HG02642 (cell line): ENCODE results near the gene FBN2.
A peak's percentile ranks its signal among the peaks of the same experiment; 100 is the strongest.

Source experiments
- ATAC-seq: cut with Tn5 transposase; IDR thresholded peaks from one replicate; pipeline ENCODE4 v1.9.1; 2021; ENCODE audit warnings: mild to moderate bottlenecking; ENCODE audit not compliant: unreplicated experiment, poor library complexity

FBN2 gene

DNA sequence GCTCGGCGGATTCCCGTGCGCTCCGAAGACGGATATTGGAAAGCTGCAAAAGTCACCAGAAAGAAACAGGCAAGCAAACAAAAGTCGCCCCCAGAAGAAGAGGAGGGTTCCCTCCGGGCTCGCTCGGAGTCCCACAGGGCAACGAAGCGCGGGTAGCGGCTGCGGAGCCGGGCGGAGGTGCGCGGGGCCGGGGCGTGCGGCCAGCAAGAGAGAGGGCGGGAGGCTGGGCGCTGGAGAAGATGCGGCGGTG, at the start of gene FBN2:
Gene FBN2 (minus strand): TSS at position 246 of the 250 bp plus-strand sequence. CDS start 642 bp downstream, outside the sequence.
- ATAC-seq: no peak

DNA sequence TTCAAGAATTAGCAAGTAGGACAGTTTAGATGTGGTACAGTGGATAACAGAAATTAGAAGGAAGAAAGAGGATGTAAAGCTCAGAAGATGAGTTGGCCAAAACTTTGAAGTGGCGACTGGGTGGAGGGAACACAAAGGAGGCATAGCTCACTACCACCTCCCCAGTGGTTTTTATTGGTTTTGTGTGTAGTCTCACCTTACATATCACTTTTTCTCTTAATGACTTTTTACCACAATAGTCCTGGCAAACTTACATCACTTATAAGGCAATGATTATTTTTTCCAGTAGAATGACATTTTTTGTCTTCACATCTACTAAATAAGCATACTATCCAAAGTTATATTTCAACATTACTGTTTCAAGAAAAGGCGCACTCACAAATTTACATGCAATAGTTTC, 49.2 kb upstream of the FBN2 start:
- ATAC-seq: no peak

DNA sequence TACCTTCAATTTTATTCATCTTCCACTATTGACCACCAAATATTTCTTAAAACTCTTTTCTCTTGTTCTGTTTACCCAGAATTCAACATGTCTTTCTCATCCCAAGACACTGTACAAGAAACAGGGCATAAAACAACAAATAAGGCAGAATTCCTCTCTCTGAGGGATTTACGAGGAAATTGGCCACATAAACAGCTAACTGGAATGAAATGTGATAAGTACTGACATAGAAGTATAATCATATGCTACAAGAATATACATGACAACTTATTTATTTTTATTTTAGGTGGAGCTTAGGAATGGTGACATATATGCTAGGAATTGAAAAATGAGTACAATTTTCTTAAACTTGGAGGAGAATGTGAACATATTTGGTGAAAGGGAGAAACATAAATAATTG, 48.8 kb upstream of the FBN2 start:
- ATAC-seq: no peak

DNA sequence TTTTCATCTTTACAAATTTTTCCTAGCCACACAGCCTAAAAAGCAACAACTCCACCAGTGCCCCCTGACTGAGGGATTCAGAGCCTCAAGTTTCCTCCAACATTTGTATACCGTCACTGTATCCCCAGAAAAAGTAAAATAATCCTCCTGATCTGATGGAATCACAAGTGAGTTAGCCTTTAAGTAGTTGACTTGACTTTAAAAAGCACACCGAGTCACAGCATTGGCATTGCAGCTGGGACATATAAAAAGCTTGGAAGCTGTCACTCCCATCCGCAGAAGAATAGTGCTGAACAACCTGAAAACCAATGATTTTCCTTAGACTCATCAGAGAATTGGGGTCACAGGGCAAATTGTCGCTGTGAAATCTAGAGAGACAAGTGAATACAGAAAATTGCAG, 41.6 kb upstream of the FBN2 start:
- ATAC-seq: no peak

DNA sequence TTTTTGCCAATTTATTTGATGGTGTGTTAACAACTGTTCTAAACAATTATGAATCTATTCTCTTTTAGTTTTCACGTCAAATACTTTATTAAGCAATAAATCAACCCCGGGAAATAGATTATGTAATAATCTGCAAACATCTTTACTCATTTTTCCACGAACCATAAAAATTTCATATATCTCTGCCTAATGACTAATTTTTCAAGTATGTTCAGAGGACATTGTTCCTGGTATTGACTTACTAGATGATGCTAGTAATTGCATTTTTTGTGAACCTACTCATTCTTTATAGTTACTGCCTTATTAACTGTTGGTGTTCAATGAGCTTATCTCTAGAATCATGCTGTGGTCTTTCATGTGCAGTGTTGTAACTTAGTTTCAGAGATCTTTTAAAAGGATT, 41.0 kb upstream of the FBN2 start:
- ATAC-seq: no peak

DNA sequence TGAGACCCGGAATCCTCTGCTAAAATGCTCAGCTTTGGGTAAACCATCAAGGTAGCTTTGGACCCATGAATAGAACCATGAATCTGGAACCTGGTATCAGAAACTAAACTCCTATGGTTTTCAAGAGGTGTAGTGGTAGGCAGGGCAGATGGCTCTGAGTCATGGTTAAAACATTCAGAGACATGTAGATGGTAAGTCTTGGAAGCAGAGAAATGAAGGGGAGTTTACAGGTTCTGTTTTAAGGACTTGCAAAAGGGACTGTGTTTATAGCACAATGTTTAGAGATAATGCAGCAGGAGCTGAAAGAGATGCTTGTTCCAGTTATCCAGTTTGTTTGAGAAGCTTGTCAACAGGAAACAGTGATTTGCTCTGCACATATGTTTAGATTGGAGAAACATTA, 36.0 kb upstream of the FBN2 start:
- no peak for ATAC-seq

DNA sequence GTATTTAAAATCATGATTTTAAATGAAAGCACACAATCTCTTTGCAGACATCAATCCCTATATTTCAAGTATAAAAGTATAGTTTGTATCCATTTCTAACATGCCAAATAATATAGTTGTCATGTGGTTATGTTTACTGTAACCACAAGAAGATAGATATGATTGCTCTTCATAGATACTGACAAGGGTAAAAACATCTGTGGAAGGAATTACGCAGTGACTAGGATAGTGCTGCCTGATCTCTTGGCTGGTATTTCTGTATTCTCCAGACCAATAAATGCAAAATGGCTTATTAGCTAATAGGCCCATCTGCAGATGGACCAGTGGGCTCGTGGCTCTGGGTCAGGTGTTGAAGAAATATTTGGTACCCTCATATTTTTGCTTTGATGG, 34.9 kb upstream of the FBN2 start:
- no peak for ATAC-seq

DNA sequence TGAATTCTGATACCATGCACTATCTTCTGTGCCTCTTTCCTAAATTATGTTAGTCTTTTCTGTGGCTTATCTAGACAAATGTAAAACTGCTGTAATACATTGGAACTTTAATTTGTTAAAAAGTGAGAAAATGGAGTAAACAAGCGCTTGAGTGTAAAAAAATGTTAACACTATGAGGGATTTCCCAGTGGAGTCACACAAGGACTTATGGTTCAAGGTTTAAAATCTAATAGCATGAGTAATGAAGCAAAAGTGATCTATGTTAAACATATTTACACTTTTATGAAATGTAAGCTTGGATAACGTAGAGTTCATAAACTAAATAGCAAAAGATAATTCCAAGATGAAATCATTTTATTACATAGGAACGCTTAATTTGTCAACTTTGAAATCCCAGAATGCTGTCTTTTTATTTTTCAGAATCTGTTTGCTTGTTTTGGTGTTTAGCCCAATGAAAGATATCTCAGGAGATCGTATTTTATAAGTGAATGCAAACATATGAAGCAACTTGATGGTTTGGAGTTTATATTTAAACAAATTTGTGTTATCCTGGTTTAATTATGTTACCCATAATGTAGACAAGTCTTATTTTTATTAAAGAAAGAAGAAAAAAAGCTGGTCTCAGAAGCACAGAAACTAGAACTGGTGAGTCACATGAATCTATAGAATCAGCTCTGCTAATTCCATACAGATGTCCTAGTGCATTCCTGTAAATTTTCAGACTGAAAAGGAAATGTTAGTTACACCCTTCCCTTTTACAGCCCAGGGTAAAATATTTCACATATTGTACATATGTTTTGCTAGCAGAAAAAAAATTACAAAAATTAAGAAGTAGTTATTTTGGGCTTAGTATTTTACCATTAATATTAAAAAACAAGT, 34.2 kb upstream of the FBN2 start:
- ATAC-seq: no peak

DNA sequence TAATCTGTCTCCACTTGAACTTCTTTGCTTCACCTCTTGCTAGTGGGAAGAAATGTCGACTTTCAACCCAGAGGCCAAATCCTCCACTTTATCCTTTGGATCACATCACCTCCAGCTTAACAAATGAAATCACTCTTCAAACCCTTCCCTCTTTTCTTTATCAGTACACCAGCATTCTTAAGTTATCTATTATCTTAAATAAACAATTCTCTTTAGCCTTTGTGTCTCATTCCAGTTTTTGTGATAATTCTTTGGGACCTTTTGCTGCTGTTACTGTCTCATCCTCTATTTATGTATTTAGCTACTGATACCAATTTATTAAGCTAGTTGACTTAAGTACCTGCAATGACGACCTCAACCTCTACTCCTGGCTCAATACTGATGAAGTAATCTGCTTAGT, 28.1 kb upstream of the FBN2 start:
- ATAC-seq: no peak

DNA sequence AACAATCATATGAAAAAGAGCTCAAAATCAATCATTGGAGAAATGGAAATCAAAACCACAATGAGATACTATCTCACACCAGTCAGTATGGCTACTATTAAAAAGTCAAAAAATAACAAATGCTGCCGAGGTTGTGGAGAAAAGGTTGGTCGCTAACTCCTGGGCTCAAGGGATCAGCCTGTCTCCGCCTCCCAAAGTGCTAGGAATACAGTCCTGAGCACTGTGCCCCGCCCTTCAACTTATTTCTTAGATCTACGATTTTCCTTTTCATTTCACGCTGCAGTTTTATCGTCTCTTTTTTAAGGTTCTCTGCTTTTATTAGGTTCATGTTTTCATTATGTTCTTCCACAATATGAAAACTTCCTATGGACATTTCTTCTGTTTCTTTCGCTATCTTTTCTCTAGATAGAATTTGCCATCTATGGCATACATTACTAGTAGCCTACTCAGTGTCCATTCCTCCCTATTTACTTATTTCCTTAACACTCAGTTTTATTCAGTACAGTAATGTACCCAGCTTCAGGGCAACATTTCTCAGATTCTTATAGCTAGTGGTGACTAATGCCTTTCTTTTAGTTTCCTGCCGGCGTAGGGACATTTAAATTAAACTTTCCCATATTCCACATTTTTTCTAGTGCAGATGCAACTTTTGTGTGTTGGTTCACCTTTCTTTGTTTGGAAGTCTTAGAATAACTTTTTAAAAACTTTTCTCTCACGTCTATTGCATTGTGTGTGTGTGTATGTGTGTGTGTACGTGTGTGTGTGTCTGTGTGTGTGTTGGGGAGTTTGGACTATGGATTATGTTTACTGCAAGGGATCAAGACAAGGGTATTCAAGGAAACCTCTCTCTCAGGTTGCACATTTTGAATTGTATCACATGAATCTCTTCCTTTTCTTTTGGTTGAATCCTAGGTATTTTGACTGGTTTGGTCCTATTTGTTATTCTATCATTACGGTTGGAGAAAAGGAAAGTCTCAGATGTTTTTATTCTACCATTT, 21.6 kb upstream of the FBN2 start:
- ATAC-seq: no peak

DNA sequence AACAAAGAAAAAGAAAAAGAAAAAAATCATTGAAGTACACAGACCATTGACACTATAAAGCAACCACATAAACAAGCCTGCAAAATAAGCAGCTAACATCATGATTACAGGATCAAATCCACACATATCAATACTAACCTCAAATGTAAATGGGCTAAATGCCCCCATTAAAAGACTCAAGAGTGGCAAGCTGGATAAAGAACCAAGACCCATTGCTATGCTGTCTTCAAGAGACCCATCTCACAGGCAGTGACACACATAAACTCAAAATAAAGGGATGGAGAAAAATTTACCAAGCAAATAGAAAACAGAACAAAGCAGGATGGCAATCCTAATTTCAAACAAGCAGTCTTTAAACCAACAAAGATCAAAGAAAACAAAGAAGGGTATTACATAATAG, 15.7 kb upstream of the FBN2 start:
- no peak for ATAC-seq

DNA sequence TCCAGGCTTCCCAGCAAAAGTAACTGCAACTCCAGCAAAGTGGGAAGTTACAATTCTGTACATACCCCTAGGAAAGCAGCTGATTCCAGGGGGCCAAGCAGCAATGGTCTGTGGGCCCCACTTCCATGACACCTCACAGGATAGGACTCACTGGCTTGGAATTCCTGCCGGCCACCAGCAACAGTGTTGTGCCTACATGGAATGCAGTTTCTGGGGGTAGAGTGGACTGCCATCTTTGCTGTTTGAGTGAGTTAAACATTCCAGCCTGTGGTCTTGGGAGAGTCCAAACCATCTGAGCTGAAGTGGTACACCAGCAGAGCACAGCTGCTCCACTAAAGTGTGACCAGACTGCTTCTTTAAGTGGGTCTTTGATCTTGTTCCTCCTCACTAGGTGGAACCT, 13.4 kb upstream of the FBN2 start:
- no peak for ATAC-seq

DNA sequence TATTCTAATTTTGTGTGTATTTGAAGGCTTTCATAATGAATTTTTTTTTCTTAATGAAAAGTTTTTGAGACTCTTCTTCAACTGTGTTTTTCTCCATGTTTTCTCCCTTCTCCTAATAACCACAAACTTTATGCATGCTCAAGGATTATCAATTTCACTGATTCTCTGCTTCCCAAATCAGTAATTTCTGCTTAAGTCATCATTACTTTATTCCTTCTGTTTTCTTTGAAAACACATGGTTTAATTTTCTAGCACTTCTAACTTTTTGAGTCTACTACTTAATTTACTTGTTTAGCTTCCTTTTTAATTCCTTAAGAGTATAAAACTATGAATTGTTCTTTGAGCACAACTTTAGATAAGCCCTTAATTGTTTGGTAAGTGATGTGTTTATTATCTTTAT, 11.5 kb upstream of the FBN2 start:
- no peak for ATAC-seq

DNA sequence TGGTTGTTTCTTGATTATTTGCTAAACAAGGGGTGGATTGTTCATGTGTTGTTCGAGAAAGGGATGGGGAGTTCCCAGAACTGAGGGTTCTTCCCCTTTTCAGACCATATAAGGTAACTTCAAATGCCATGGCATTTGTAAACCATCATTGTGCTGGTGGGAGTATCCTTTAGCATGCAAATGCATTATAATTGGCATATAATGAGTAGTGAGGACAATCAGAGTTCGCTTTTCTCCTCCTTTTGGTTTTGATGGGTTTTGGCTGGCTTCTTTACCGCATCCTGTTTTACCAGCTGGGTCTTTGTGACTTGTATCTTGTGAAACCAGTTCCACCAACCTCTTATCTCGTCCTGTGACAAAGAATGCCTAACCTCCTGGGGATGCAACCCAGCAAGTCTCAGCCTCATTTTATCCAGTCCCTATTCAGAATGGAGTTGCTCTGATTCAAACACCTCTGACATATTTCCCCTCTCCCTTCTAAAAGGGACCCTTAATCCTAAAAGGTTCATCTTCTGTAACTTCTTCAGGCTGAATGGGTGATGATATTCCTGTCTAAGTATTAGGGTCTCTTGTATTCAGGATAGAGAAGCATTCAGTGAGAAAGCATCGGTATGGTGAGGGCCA, 8.7 kb upstream of the FBN2 start:
- ATAC-seq: no peak

DNA sequence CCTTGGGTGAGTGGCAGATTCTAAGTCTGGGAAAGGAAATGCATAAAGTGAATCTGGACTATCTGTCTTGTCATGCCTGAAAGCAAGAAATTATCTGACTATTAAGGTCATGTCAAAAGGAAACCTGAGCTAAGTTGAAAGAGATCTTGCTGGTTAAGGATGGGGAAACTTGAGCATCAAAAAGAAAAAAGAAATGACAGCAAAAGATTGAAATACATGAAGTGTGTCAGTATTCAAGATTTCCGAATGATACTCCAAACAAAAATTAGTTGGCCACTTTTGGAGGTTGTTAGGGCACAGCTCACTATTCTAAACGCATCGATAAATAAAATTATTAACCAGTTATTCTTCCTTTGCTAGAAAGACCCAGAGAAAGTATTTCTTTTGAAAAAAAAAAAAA, 3.3 kb upstream of the FBN2 start:
- no peak for ATAC-seq

DNA sequence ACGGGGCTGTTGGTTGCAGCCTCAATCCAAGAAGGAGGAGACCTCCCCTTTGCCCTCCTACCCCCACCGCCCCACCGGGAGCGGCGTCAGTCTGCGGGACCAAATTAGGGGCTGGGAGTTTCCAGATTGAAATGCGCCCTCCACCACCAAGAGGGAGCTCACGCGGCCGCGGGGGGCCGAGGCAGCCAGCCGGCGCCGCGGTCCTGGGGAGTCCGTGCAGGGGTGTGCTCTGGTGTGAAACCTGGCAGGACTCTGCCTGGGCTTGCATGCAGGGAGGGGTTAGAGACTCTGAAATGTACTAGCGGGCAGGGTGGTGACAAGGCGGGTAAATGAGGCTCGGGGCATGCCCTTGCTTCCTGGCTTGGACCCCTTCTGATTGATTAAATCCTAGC, 989 bp upstream of the FBN2 start:
- peak; percentile 42 for ATAC-seq

DNA sequence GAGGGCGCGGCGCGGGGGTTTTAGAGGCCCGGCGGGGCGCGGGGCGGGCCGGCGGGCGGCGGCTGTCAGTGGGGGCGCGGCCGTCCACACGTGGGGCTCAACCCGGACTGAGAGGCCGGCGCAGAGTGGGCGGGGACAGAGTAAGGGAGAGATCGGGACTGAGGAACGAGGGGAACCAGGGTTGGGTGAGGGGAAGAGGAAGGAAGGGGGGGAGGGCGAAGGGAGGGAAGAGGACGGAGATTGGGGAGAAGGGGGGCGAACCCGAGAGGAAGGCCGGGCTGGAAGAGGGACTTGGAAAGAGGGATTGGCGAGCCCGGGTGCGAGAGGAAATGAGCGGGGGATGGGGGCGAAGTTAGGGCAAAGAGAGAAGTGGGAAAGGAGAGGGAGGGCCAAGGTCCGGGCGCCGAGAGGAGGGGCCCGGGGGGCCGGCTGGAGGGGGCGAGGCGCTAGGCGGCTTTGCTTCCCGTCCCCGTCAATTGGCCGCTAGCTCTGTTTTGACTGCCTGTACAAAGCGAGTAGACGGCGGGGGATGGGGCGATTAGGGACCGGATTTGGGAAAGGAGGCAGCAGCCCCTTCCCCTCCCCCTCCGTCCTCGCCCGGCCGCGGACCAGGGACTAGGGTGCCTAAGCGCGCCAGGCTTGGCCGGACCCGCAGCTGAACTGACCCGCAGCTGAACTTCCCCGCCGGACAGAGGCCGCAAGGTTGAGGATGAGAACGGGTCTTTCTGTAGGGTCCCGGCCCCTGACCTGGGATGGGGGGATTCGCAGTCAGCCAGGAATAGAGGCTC, 399 bp upstream of the FBN2 start:
- ATAC-seq: peak; percentile 15

DNA sequence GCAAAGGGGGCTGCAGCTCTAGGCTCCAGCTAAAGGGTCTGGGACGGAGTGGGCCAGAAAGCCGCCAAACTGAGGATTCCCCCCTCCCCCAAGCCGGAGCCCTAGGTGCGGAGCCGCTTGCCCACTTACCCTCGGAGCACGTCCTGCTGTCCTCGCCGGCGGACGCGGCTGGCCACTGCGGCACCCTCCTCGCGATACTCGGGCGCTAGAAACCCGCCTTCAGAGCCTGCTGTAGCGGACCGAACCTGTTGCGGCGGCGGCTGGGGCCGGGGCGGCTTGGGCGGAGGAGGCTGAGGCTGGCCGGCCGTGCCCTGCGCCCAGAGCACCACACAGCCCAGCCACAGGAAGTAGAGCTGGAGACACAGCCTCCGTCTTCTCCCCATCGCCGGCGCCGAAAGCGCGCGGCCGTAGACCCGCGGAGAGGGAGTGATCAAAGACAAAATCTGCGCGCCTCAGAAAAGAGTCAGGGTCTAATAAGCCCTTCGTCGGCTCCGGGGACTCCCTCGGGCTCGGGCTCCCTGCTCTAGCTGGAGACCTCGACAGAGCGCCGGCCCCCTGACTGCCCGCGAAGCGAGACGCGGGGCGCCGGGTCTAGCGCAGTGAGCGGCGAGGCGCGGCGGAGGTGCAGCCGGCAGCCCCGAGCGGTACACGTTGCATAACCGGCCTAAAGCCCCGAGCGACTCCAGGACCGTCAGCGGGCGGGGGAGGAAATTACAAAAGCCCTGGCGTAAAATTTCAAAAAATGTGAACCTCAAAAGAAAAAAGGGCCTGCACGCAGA, 635 bp downstream of the FBN2 start:
- no peak for ATAC-seq
